ENCODE data around the gene ROBO1. TPM values are rescaled to one million over a fixed set of nuclear protein-coding genes. Genes with fewer than 3 reads are reported as not detected.

ROBO1 gene
- total and polyA plus RNA-seq, 2 donors (not counting 3 experiments of a cell fraction or from before 2014, with no cell fraction given): 5.9 to 14.2 TPM

GRCh38 chr3:79690072-79690471 is 77.7 kb downstream of the ROBO1 start:
- BruUV-seq (replicated peaks): no TSS peak
- POLR2A ChIA-PET: no interaction called here
- TF ChIP-seq, protein P1, sequence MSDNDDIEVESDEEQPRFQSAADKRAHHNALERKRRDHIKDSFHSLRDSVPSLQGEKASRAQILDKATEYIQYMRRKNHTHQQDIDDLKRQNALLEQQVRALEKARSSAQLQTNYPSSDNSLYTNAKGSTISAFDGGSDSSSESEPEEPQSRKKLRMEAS (IDR thresholded peaks at IDR 0.05; ENCODE audit: insufficient read depth, insufficient read length): no peak
- TF ChIP-seq MYC (IDR thresholded peaks at IDR 0.05; ENCODE audit: low read depth, low read length): no peak
- TF ChIP-seq FOS (IDR thresholded peaks at IDR 0.05; ENCODE audit: borderline replicate concordance, insufficient read depth, low read length): no peak
- TF ChIP-seq GATA2 (IDR thresholded peaks at IDR 0.05; ENCODE audit: insufficient read depth, insufficient read length, low read depth, low read length): no peak
- no peak for TF ChIP-seq CTCF (IDR thresholded peaks at IDR 0.05; ENCODE audit: extremely low read depth in 1 of 2, insufficient read depth in 1 of 2, low read depth in 1 of 2, low read length in 2 of 2)
- TF ChIP-seq POLR2A (IDR thresholded peaks at IDR 0.05; ENCODE audit: low read depth, low read length): no peak
- TF ChIP-seq JUN (IDR thresholded peaks at IDR 0.05; ENCODE audit: borderline replicate concordance, insufficient read depth, insufficient read length, low read depth): no peak
- no peak for TF ChIP-seq POLR2AphosphoS5 (IDR thresholded peaks at IDR 0.05; ENCODE audit: insufficient read depth, low read depth, low read length)
- no peak for TF ChIP-seq EZH2 (IDR thresholded peaks at IDR 0.05; ENCODE audit: borderline replicate concordance, low read depth, low read length, severe bottlenecking)

More at GRCh38 chr3:79690072-79690471, 77.7 kb downstream of the ROBO1 start:
- Histone ChIP-seq H3K27ac (ENCODE audit: insufficient read depth, low read depth, low read length) (no peak overlapping the region), H3K4me1 (ENCODE audit: control insufficient read depth, extremely low read depth, insufficient read depth, low read length) (no peaks in the 10 kb centered on the region), H3K4me2 (ENCODE audit: insufficient read depth, low read length) (no peak overlapping the region), H2AFZ (ENCODE audit: low read depth, low read length) (peak overlapping the region; percentile 24), H3K79me2 (ENCODE audit: control insufficient read depth, insufficient read depth, low read length) (no peaks in the 10 kb centered on the region), H3K36me3 (ENCODE audit: control insufficient read depth in 2 of 2, extremely low read depth in 1 of 2, insufficient read depth in 2 of 2, low read length in 2 of 2) (no peaks in the 10 kb centered on the region), H3K9ac (replicated peaks; ENCODE audit: extremely low read depth, insufficient read depth, low read length) (no peak overlapping the region), H4K20me1 (replicated peaks; ENCODE audit: control insufficient read depth, extremely low read depth, insufficient read depth, low read length) (no peaks in the 10 kb centered on the region), H3K4me3 (replicated peaks in 1 of 3; ENCODE audit: insufficient read depth in 1 of 3, low read depth in 1 of 3, low read length in 3 of 3) (no peak overlapping the region), H3K27me3 (ENCODE audit: control insufficient read depth in 2 of 2, insufficient read depth in 2 of 2, low read length in 2 of 2) (no peaks in the 10 kb centered on the region), H3K9me3 (replicated peaks; ENCODE audit: control insufficient read depth, insufficient read depth, low read length) (no peaks in the 10 kb centered on the region), H3K9me1 (replicated peaks; ENCODE audit: control insufficient read depth, extremely low read depth, insufficient read depth, low read length) (no peaks in the 10 kb centered on the region)
- CTCF ChIA-PET: no interaction called here
- intact Hi-C loops (cut with micrococcal nuclease): no loop called here
- FAIRE-seq: no peak
- dilution Hi-C loops (cut with MboI; ENCODE audit: extremely low pct_ligation_motif_present, low sequenced_read_pairs): no loop called here
- DNase-seq (ENCODE audit: low read depth, low spot score): no peak

Measured in endothelial cell of umbilical vein (primary cell).